ENCODE measurements around the gene SUPT3H. TPM values are rescaled to one million over a fixed set of nuclear protein-coding genes. Genes with fewer than 3 reads are reported as not detected.
A peak's percentile ranks its signal among the peaks of the same experiment; 100 is the strongest.

SUPT3H gene
- total and polyA plus RNA-seq, 5 experiments from 2014 or later, result 16.9 to 20.8 (median 20.0) TPM

GRCh38 chr6:45215759-45216158 lies 162.0 kb downstream of the SUPT3H start:
- H3K4me3 Mint-ChIP-seq, result no peak overlapping the region

DNA sequence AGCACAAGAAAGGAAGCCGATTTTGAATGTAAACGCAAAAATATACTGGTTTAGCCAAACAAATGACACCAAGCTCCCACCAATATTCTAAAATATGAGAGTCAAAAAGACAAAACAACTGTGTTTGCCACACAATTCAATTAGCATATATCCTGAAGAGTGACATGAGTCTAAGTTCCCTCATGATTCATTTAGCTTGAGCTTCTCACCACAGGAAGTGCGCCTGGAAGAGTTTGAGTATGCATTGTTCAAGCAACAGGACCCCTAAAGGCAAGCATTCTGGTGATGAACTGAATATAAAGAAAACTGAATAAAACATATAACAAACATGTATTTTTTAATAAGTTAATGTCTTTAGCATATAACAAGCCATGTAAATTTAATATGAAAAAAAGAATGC lies 164.8 kb downstream of the SUPT3H start:
- H3K4me3 Mint-ChIP-seq, result no peak overlapping the region
- POLR2A ChIA-PET, result no interaction called here
- peaks cover 5 to 24% (median 14%) of the 10 kb centered on the region in 4 donors for H3K4me1 Mint-ChIP-seq
- no peak for ATAC-seq
- H3K27ac Mint-ChIP-seq, result peak overlapping the region in 1 of 10 donors; percentile 31
- peaks cover 8 to 39% (median 21%) of the 10 kb centered on the region in 9 donors for H3K9me3 Mint-ChIP-seq
- H3K36me3 Mint-ChIP-seq, result peaks cover 3 to 29% (median 25%) of the 10 kb centered on the region in 3 donors
- no peaks in the 10 kb centered on the region for H3K27me3 Mint-ChIP-seq
- no peak for DNase-seq

More at GRCh38 chr6:45215759-45216158, 162.0 kb downstream of the SUPT3H start:
- H3K4me1 Mint-ChIP-seq, result peaks cover 5 to 18% (median 11%) of the 10 kb centered on the region in 4 donors
- no peaks in the 10 kb centered on the region for H3K27me3 Mint-ChIP-seq
- POLR2A ChIA-PET, result no interaction called here
- peaks cover 0 to 19% (median 14%) of the 10 kb centered on the region in 9 donors for H3K9me3 Mint-ChIP-seq
- no peak for ATAC-seq
- no peak for DNase-seq
- no peak overlapping the region for H3K27ac Mint-ChIP-seq
- peaks cover 0 to 18% (median 15%) of the 10 kb centered on the region in 3 donors for H3K36me3 Mint-ChIP-seq

- Mint-ChIP-seq H3K4me1 (peaks cover 5 to 25% (median 19%) of the 10 kb centered on the region in 4 donors), H3K27ac (peak overlapping the region in 4 of 10 donors; percentile 12 to 43 (median 34)), H3K4me3 (peak overlapping the region in 2 of 10 donors; percentile 7 to 29), H3K36me3 (peaks cover 3 to 32% (median 24%) of the 10 kb centered on the region in 3 donors), H3K9me3 (peaks cover 6 to 35% (median 25%) of the 10 kb centered on the region in 9 donors), H3K27me3 (no peaks in the 10 kb centered on the region)
- POLR2A ChIA-PET, result no interaction called here
- DNase-seq, result no peak
- ATAC-seq, result no peak
Measured at GRCh38 chr6:45209762-45210161, 168.0 kb downstream of the SUPT3H start.

- peaks cover 3 to 32% (median 23%) of the 10 kb centered on the region in 3 donors for H3K36me3 Mint-ChIP-seq
- H3K27ac Mint-ChIP-seq, result no peak overlapping the region
- H3K4me3 Mint-ChIP-seq, result no peak overlapping the region
- POLR2A ChIA-PET, result no interaction called here
- no peak for ATAC-seq
- peaks cover 6 to 34% (median 23%) of the 10 kb centered on the region in 9 donors for H3K9me3 Mint-ChIP-seq
- peaks cover 0 to 15% (median 12%) of the 10 kb centered on the region in 4 donors for H3K4me1 Mint-ChIP-seq
- DNase-seq, result no peak
- H3K27me3 Mint-ChIP-seq, result no peaks in the 10 kb centered on the region
Measured at GRCh38 chr6:45206793-45207492, 170.8 kb downstream of the SUPT3H start.

DNA sequence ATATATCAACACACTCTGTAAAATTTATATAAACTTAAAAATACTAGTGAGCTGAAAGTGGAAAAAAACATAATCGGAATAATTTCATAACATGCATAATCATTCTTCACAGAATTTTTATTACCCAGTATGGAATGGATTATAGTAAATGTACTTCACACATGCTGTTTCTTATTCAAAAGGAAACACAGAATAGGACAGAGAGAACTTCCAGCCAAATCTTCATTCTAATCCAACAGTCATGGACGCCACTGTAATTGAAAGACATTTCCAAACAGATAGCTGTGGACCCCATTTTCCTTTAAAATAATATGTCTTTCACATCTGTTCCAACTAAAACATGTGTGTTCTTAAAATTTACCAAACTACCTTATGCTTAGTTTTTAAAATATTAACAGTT lies 176.2 kb downstream of the SUPT3H start:
- H3K4me3 Mint-ChIP-seq, result no peak overlapping the region
- no peak for ATAC-seq
- peaks cover 4 to 15% (median 10%) of the 10 kb centered on the region in 4 donors for H3K4me1 Mint-ChIP-seq

DNA sequence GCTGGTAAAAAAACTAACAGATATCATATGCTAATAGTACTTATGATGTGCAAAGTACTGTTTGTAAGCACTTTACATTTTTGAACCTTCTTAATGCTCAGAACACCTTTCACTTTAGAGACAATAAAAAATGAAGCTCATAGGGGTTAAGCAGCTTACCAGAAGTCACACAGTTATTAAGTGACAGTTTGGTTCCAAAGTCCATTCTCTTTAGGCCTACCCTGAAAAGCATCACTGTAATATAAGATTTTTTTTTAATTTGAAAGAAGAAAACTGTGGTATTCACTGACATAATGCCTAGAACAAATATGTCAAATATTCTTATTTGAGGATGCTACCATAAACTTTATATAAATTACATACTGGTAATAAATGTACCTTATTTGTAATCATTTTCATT lies 177.2 kb downstream of the SUPT3H start:
- POLR2A ChIA-PET, result no interaction called here

More for the DNA sequence above, 176.2 kb downstream of the SUPT3H start:
- POLR2A ChIA-PET, result interaction anchor here (1.0 kb wide), 1 partner anchor 8 kb away, joined by 3 read pairs; no protein-coding TSS in a partner anchor
- Mint-ChIP-seq H3K9me3 (peaks cover 0 to 6% (median under 1%) of the 10 kb centered on the region in 9 donors), H3K36me3 (peaks cover 0 to 2% (median 1%) of the 10 kb centered on the region in 3 donors), H3K27ac (no peak overlapping the region), H3K27me3 (no peaks in the 10 kb centered on the region)
- no peak for DNase-seq

GRCh38 chr6:45199554-45199953 lies 178.2 kb downstream of the SUPT3H start:
- POLR2A ChIA-PET, result interaction anchor here (1.7 kb wide), 1 partner anchor 14 kb away, joined by 4 read pairs; no protein-coding TSS in a partner anchor
- ATAC-seq (no peak), DNase-seq (no peak)

More for the DNA sequence above, 177.2 kb downstream of the SUPT3H start:
- no peak for ATAC-seq
- peaks cover 4 to 22% (median 17%) of the 10 kb centered on the region in 4 donors for H3K4me1 Mint-ChIP-seq
- H3K27ac Mint-ChIP-seq, result no peak overlapping the region
- no peak overlapping the region for H3K4me3 Mint-ChIP-seq
- DNase-seq, result no peak
- H3K36me3 Mint-ChIP-seq, result no peaks in the 10 kb centered on the region
- no peaks in the 10 kb centered on the region for H3K27me3 Mint-ChIP-seq
- no peaks in the 10 kb centered on the region for H3K9me3 Mint-ChIP-seq

DNA sequence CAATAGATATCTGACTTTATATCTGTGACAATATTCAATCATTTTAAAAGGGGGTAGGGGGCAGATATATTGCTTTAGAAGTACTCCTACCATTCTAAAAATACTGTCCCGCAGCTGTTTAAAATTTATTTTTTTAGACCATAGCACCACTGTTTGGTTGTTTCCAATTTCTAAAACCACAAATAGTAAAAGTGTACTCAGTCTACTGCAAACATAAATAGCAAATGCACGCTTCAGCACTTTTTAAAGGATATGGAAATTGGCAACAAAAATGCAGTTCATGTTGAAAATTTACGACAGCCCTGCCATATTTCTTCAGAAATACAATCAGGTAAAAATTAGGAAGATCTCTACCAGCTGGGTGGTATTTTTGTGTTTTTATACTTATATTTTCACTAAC lies 181.6 kb downstream of the SUPT3H start:
- no peak overlapping the region for H3K27ac Mint-ChIP-seq
- H3K36me3 Mint-ChIP-seq, result no peaks in the 10 kb centered on the region
- POLR2A ChIA-PET, result no interaction called here
- ATAC-seq (no peak), DNase-seq (no peak)
- H3K9me3 Mint-ChIP-seq, result peaks cover 0 to under 1% (median 0%) of the 10 kb centered on the region in 9 donors
- peaks cover 4 to 28% (median 20%) of the 10 kb centered on the region in 4 donors for H3K4me1 Mint-ChIP-seq
- no peak overlapping the region for H3K4me3 Mint-ChIP-seq
- no peaks in the 10 kb centered on the region for H3K27me3 Mint-ChIP-seq

More at GRCh38 chr6:45199554-45199953, 178.2 kb downstream of the SUPT3H start:
- no peaks in the 10 kb centered on the region for H3K9me3 Mint-ChIP-seq
- H3K27me3 Mint-ChIP-seq, result no peaks in the 10 kb centered on the region
- peaks cover 4 to 28% (median 20%) of the 10 kb centered on the region in 4 donors for H3K4me1 Mint-ChIP-seq
- H3K27ac Mint-ChIP-seq, result peak overlapping the region in 3 of 10 donors; percentile 3 to 32 (median 25)
- no peaks in the 10 kb centered on the region for H3K36me3 Mint-ChIP-seq
- peak overlapping the region in 2 of 10 donors; percentile 32 to 33 for H3K4me3 Mint-ChIP-seq

DNA sequence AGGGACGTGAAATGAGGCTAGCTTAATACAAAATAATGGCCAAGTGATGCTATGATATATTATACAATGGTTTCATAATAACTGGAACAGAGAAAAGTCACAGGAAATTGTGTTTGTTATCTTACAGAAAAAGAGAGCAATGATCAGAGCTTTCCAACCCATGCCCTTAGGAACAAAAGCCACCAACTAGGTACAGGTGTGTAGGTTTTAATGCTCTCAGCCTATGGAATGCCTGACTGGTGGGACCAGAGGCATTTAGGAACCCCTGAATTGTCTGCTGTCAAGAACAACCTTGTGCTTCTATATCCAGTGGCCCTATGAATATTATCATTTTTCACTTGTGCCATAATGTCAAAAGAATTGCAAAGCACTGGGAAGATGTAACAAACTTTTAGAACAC lies 182.6 kb downstream of the SUPT3H start:
- POLR2A ChIA-PET, result no interaction called here
- H3K27ac Mint-ChIP-seq, result peak overlapping the region in 2 of 10 donors; percentile 34 to 49
- peaks cover 4 to 28% (median 20%) of the 10 kb centered on the region in 4 donors for H3K4me1 Mint-ChIP-seq
- H3K9me3 Mint-ChIP-seq, result peaks cover 0 to 7% (median 0%) of the 10 kb centered on the region in 9 donors
- no peak for ATAC-seq
- no peaks in the 10 kb centered on the region for H3K27me3 Mint-ChIP-seq
- peaks cover 0 to 7% (median 3%) of the 10 kb centered on the region in 3 donors for H3K36me3 Mint-ChIP-seq
- H3K4me3 Mint-ChIP-seq, result no peak overlapping the region
- DNase-seq, result no peak

DNA sequence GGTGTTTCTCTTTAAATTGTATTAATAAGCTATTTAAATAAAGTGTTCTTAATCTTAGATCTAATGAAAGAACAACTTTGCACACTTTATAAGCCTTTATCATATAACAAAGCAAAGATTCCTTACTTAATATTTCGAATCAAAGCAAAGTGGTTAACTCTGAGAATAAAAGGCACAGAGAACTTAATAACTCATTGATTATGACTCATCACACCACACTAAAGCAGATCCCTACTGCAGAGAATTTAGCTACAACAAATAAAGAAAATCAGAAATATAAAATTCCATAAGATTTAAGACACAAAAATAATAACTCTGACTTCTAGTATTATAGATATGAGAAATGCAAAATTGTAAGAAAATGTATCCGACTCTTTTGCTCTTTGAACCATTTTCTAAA lies 185.2 kb downstream of the SUPT3H start:
- H3K9me3 Mint-ChIP-seq, result peaks cover 0 to 7% (median 0%) of the 10 kb centered on the region in 9 donors
- POLR2A ChIA-PET, result interaction anchor here (1.5 kb wide), 1 partner anchor 9 kb away, joined by 3 read pairs; no protein-coding TSS in a partner anchor

GRCh38 chr6:45191414-45191813 lies 186.3 kb downstream of the SUPT3H start:
- H3K9me3 Mint-ChIP-seq, result peaks cover 0 to 7% (median 0%) of the 10 kb centered on the region in 9 donors
- peaks cover 0 to 27% (median 21%) of the 10 kb centered on the region in 4 donors for H3K4me1 Mint-ChIP-seq
- peak overlapping the region in 1 of 10 donors; percentile 40 for H3K27ac Mint-ChIP-seq
- H3K27me3 Mint-ChIP-seq, result no peaks in the 10 kb centered on the region
- DNase-seq (no peak), ATAC-seq (no peak)
- H3K36me3 Mint-ChIP-seq, result peaks cover 0 to 7% (median 3%) of the 10 kb centered on the region in 3 donors
- POLR2A ChIA-PET, result no interaction called here
- no peak overlapping the region for H3K4me3 Mint-ChIP-seq

More for the DNA sequence above, 185.2 kb downstream of the SUPT3H start:
- peaks cover 1 to 28% (median 20%) of the 10 kb centered on the region in 4 donors for H3K4me1 Mint-ChIP-seq
- ATAC-seq (no peak), DNase-seq (no peak)
- H3K27me3 Mint-ChIP-seq, result no peaks in the 10 kb centered on the region
- peak overlapping the region in 1 of 10 donors; percentile 34 for H3K27ac Mint-ChIP-seq
- H3K36me3 Mint-ChIP-seq, result peaks cover 0 to 7% (median 3%) of the 10 kb centered on the region in 3 donors
- H3K4me3 Mint-ChIP-seq, result no peak overlapping the region

DNA sequence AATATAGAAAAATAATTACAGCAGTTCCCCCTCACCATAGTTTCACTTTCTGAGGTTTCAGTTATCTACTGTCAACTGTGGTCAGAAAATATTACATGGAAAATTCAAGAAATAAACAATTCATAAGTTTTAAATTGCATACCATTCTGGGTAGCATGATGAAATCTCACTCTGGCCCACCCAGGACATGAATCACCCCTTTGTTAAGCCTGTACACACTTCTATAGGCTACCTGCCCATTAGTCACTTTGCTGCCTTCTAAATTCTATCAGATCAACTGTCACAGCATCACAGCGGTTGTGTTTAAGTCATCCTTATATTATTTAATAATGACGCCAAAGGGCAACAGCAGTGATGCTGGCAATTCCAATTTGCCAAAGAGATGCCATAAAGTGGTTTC lies 189.9 kb downstream of the SUPT3H start:
- Mint-ChIP-seq H3K4me1 (peaks cover 21 to 36% (median 34%) of the 10 kb centered on the region in 4 donors), H3K27me3 (no peaks in the 10 kb centered on the region), H3K4me3 (no peak overlapping the region), H3K27ac (peak overlapping the region in 3 of 10 donors; percentile 12 to 55 (median 44)), H3K36me3 (peaks cover 0 to 11% (median 3%) of the 10 kb centered on the region in 3 donors), H3K9me3 (peaks cover 0 to 7% (median 2%) of the 10 kb centered on the region in 9 donors)
- no peak for DNase-seq
- no peak for ATAC-seq
- POLR2A ChIA-PET, result no interaction called here

Data from naive thymus-derived CD8-positive, alpha-beta T cell (primary cell).